MG63 (cell line): ENCODE results near the gene RNF175. TPM values are rescaled to one million over a fixed set of nuclear protein-coding genes. Genes with fewer than 3 reads are reported as not detected.

Experiments used
- DNase-seq: peaks from one replicate; pipeline ENCODE4 v3.0.0-alpha.2; 2020
- H3K27me3 ChIP-seq: fragments of 250-450 bp; sonication (Bioruptor Pico); 2 replicates; pipeline ENCODE4 v1.5.1; 2020; ENCODE audit warnings: mild to moderate bottlenecking, moderate library complexity
- H3K36me3 ChIP-seq: fragments of 250-450 bp; sonication (Bioruptor Pico); 2 replicates; pipeline ENCODE4 v1.5.1; 2020; ENCODE audit warnings: mild to moderate bottlenecking, moderate library complexity
- H3K4me3 ChIP-seq: fragments of 250-450 bp; sonication (Bioruptor Pico); 2 replicates; pipeline ENCODE4 v1.5.1; 2020; ENCODE audit warnings: mild to moderate bottlenecking, moderate library complexity
- H3K9me3 ChIP-seq: fragments of 250-450 bp; sonication (Bioruptor Pico); 2 replicates; pipeline ENCODE4 v1.5.1; 2020; ENCODE audit warnings: mild to moderate bottlenecking, moderate library complexity
- total RNA-seq: library from RNA; depleted of rRNA; stranded (reverse); fragments of >200 nt; shearing (Covaris generic); gene quantifications from 2 replicates; pipeline ENCODE4 v1.2.3, GENCODE V29; 2014; ENCODE audit warnings: low replicate concordance; rRNA removed

RNF175 gene
- total RNA-seq = 0.59 TPM in 1 of 2 replicates, not detected in the other

DNA sequence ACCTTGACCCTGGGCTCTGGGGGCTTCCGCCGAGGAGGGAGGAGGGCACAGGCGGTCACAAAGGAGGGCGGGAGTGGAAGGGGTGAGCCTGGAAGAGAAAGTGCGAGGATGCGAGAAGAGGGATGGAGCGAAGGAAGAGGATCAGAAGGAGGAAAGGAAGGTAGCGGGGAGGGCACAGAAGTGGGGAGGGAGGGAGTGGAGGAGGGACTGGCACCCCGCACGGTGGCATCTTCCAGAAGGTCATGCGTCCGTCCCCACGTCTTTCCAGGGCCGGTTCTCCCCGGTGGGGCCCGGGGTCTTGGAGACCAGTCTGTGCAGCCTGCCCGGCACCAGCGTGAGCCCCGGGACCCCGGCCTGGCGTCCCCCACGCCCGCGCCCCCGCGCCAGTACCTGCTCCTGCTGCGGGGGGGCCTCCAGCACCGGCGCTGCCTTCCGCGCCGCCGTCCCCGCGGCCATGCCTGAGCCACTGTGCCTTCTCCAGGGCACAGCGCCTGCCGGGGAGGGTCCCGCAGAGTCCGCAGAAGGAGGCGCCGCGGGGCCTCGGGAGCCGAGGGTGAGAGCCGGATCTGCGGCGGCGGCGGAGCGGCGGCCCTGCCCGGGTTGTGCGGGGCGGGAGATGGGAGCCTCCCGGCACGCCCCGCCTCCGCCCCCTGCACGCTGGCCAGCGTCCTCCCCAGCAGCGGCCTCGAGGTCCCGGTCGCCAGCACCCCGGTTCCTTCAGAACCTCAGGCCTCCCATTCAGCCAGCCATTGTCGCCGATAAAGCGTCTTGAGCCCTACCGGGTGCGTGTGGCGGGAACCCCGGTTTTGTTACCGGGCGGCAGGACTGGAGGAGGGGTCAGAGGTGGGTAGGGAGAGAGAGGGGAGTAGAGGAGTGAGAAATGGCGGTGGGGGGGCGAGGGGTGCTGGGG lies at the start of gene RNF175:
TSS of gene RNF175 (minus strand) at position 618 of the 910 bp plus-strand sequence. CDS start at position 456, 162 bp downstream.
- no peaks in the 10 kb centered on the region for H3K27me3 ChIP-seq
- no peaks in the 10 kb centered on the region for H3K36me3 ChIP-seq
- no peaks in the 10 kb centered on the region; the same call in 1 of the 2 replicates for H3K9me3 ChIP-seq
- peak within 1 kb of the TSS; percentile 29 for H3K4me3 ChIP-seq
- DNase-seq = peak; percentile 7

GRCh38 chr4:153809307-153809706 lies 49.5 kb upstream of the RNF175 start:
- H3K4me3 ChIP-seq = no peak overlapping the region
- H3K27me3 ChIP-seq = no peaks in the 10 kb centered on the region
- H3K36me3 ChIP-seq = no peaks in the 10 kb centered on the region
- no peak for DNase-seq
- H3K9me3 ChIP-seq = no peaks in the 10 kb centered on the region

GRCh38 chr4:153808175-153808574 lies 48.4 kb upstream of the RNF175 start:
- no peaks in the 10 kb centered on the region for H3K27me3 ChIP-seq
- H3K36me3 ChIP-seq = no peaks in the 10 kb centered on the region
- H3K9me3 ChIP-seq = no peaks in the 10 kb centered on the region
- DNase-seq = no peak
- no peak overlapping the region for H3K4me3 ChIP-seq

DNA sequence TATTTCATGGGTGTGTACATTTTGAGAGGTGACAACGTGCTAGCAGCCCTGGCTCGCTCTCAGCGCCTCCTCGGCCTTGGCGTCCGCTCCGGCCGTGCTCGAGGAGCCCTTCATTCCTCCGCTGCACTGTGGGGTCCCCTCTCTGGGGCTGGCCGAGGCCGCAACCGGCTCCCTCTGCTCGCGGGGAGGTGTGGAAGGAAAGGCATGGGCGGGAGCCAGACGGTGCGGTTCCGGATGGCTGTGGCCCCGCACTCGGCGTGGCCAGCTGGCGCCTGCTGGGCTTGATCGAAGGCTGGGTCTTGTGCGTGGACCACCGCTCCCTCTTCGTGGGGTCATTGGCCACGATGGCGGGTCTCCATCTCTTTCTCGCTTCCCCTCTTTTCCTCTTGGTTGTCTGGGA lies 46.2 kb upstream of the RNF175 start:
- DNase-seq = no peak
- Histone ChIP-seq H3K36me3 (no peaks in the 10 kb centered on the region), H3K4me3 (no peak overlapping the region), H3K27me3 (no peaks in the 10 kb centered on the region), H3K9me3 (no peaks in the 10 kb centered on the region)

DNA sequence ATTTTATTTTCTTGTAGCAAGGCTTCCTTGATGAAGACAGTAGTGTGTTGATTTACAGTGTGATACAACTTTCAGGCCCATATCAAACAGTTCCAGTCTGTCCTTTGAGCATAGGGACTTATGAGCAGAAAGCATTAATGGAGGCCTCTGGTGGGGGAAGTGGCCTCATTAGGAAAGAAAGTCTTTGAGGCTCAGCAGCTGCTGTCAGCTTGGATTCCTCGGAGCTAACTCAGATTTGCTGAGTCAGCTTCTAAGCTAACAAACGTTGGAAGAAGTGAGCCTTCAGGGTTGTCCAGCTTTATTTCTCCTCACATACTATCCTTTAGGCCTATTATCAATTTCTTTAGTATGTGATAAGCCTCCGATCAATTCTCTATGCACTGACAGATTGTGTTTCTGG lies 44.9 kb upstream of the RNF175 start:
- H3K36me3 ChIP-seq = no peaks in the 10 kb centered on the region
- DNase-seq = no peak

GRCh38 chr4:153799694-153800074 lies 39.9 kb upstream of the RNF175 start:
- no peak for DNase-seq
- Histone ChIP-seq H3K36me3 (no peaks in the 10 kb centered on the region), H3K27me3 (no peaks in the 10 kb centered on the region)

More for the DNA sequence above, 44.9 kb upstream of the RNF175 start:
- no peak overlapping the region for H3K4me3 ChIP-seq
- H3K27me3 ChIP-seq = no peaks in the 10 kb centered on the region
- H3K9me3 ChIP-seq = no peaks in the 10 kb centered on the region

DNA sequence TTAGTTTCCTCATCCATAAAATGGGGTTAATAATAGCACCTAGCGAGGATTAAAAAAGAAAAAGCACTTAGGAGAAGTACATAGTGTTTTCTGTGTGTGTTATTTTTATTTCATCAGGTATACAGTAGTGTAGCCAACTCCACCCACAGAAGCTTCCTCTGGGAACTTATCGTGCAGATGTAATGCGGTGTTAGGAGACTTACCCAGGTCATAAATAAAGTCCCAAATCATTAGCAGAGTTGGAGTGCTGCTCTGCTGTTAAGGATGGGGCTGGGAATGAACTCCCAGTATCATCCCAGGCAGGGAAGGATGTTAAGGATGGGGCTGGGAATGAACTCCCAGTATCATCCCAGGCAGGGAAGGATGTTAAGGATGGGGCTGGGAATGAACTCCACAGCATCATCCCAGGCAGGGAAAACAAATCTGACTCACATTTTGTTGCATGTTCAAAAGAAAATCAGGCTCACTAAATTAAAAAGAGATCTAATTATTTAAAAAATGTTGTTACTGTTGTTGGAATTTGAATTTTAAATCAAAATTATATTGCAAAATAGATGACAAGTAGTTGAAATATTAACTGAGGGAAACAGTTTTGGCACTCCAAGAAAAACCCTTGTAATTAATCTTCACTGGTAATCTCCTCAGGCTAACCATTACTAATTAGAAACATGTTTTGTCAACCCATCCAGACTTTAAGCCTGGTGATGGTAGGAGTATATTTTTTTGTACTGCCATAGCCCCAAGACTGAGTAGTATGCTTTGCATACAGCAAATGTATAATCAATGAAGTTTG lies 39.3 kb upstream of the RNF175 start:
- Histone ChIP-seq H3K27me3 (no peaks in the 10 kb centered on the region), H3K36me3 (no peaks in the 10 kb centered on the region)
- no peak for DNase-seq

More at GRCh38 chr4:153799694-153800074, 39.9 kb upstream of the RNF175 start:
- H3K9me3 ChIP-seq = no peaks in the 10 kb centered on the region
- no peak overlapping the region for H3K4me3 ChIP-seq

DNA sequence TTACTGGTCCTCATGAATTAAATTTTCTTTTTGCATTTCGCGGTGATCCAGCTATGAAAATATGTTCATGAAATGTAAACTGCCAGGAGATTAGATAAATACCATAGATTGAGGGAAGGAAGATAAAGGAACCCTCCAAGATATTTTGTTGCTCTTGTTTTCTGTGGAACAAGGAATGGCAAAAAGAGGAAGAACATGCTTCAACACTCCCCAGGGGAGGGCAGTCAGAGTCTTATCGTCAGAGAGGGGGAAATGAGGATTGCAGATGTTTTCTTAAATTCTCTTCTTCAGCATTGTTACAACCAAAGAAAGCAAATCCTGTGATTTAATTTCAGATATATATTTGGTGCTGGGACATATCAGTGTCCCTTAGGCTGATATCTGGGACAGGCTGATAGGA lies 38.6 kb upstream of the RNF175 start:
- Histone ChIP-seq H3K27me3 (no peaks in the 10 kb centered on the region), H3K4me3 (no peak overlapping the region), H3K36me3 (no peaks in the 10 kb centered on the region), H3K9me3 (no peaks in the 10 kb centered on the region)
- no peak for DNase-seq

More for the DNA sequence above, 39.3 kb upstream of the RNF175 start:
- Histone ChIP-seq H3K4me3 (no peak overlapping the region), H3K9me3 (no peaks in the 10 kb centered on the region)

DNA sequence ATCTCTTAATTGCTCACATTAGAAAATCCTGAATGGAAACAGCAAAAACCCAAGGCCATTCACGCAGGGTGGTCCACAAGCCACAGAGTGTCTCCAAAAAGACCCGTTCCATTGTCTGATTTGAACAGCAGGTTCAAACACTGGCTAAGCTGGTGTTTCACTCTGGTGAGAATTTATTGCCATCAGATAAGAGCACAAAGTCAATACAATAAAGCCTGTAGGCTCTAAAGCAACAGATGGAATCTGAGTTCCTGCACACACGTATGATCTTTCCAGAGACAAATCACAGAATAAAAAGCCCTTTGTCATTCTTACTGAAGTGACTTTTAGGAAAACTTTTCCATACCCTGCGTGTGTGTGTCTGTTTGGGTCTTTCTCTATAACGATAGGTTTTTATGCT lies 34.2 kb upstream of the RNF175 start:
- Histone ChIP-seq H3K4me3 (no peak overlapping the region), H3K36me3 (no peaks in the 10 kb centered on the region), H3K9me3 (no peaks in the 10 kb centered on the region), H3K27me3 (peaks cover 9% of the 10 kb centered on the region; the same call in 1 of the 2 replicates)
- no peak for DNase-seq

- peaks cover 21% of the 10 kb centered on the region for H3K27me3 ChIP-seq
- no peaks in the 10 kb centered on the region for H3K36me3 ChIP-seq
- no peak for DNase-seq
- no peak overlapping the region for H3K4me3 ChIP-seq
- H3K9me3 ChIP-seq = no peaks in the 10 kb centered on the region
Observed at GRCh38 chr4:153792618-153793247, 32.9 kb upstream of the RNF175 start.

GRCh38 chr4:153791746-153792617 lies 32.2 kb upstream of the RNF175 start:
- Histone ChIP-seq H3K4me3 (no peak overlapping the region), H3K36me3 (no peaks in the 10 kb centered on the region), H3K9me3 (no peaks in the 10 kb centered on the region), H3K27me3 (peaks cover 29% of the 10 kb centered on the region)
- DNase-seq = no peak

- DNase-seq = no peak
- Histone ChIP-seq H3K36me3 (no peaks in the 10 kb centered on the region), H3K9me3 (no peaks in the 10 kb centered on the region), H3K4me3 (no peak overlapping the region), H3K27me3 (peaks cover 30% of the 10 kb centered on the region)
Observed at GRCh38 chr4:153790962-153791551, 31.2 kb upstream of the RNF175 start.

DNA sequence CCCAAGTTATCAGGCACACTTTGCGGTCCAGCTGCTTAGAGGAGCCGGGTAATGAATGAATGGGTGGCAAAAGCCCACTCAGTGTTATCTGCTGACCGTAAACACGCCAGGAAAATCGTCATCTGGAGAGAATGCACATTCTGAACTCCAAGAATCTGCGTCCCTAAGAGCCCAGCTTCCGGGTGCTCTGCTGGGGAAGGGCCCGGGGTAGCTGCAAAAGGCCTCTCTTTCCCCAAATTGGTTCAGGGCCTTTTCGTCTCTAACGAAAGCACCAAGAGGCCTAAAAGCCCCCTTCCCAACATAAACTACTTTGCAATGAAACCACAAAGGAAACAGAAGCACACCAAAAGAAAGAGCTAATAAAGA lies 30.7 kb upstream of the RNF175 start:
- H3K27me3 ChIP-seq = peaks cover 30% of the 10 kb centered on the region

GRCh38 chr4:153789741-153790499 lies 30.1 kb upstream of the RNF175 start:
- H3K9me3 ChIP-seq = no peaks in the 10 kb centered on the region
- H3K4me3 ChIP-seq = no peak overlapping the region
- DNase-seq = no peak
- H3K36me3 ChIP-seq = no peaks in the 10 kb centered on the region
- H3K27me3 ChIP-seq = peaks cover 30% of the 10 kb centered on the region

More for the DNA sequence above, 30.7 kb upstream of the RNF175 start:
- no peak for DNase-seq
- no peaks in the 10 kb centered on the region for H3K36me3 ChIP-seq
- H3K9me3 ChIP-seq = no peaks in the 10 kb centered on the region
- no peak overlapping the region for H3K4me3 ChIP-seq
